ENCODE measurements around the gene CDKN1B. TPM values are rescaled to one million over a fixed set of nuclear protein-coding genes. Genes with fewer than 3 reads are reported as not detected.

Gene CDKN1B
- total RNA-seq, 1 experiment from 2014 or later, result 38.7 TPM

GRCh38 chr12:12733118-12733517 lies 15.9 kb downstream of the CDKN1B start:
- CTCF ChIA-PET, result interaction anchor here (0.6 kb wide), 1 partner anchor 220 kb away, joined by 3 read pairs; no protein-coding TSS in a partner anchor
- POLR2A ChIA-PET (ENCODE audit: low non-redundant PET), result no interaction called here
- intact Hi-C loops (cut with micrococcal nuclease; ENCODE audit: unreplicated experiment), result no loop called here

GRCh38 chr12:12734054-12734453 lies 16.9 kb downstream of the CDKN1B start:
- Histone ChIP-seq H3K27ac (ENCODE audit: low read depth, low read length, poor library complexity, severe bottlenecking) (no peak overlapping the region), H3K4me1 (ENCODE audit: insufficient read depth, low read length, poor library complexity, severe bottlenecking) (peaks cover 11% of the 10 kb centered on the region), H3K36me3 (ENCODE audit: insufficient read depth, low read length, poor library complexity, severe bottlenecking) (no peaks in the 10 kb centered on the region), H3K27me3 (replicated peaks; ENCODE audit: insufficient read depth, low read depth, low read length, poor library complexity) (no peaks in the 10 kb centered on the region), H3K9me3 (ENCODE audit: low read depth, low read length, poor library complexity, severe bottlenecking) (no peaks in the 10 kb centered on the region), H3K4me3 (ENCODE audit: low read depth, low read length, poor library complexity, severe bottlenecking) (no peak overlapping the region)
- ChIA-PET POLR2A (ENCODE audit: low non-redundant PET) (no interaction called here), CTCF (no interaction called here)
- BruUV-seq (replicated peaks), result no TSS peak
- no peak for DNase-seq (ENCODE audit: low spot score)
- TF ChIP-seq CTCF (conservative IDR thresholded peaks at IDR 0.05; ENCODE audit: low read depth, low read length) (no peak), EZH2 (IDR thresholded peaks at IDR 0.05; ENCODE audit: borderline replicate concordance, low read depth, low read length, poor library complexity, severe bottlenecking) (no peak)
- intact Hi-C loops (cut with micrococcal nuclease; ENCODE audit: unreplicated experiment), result no loop called here

More at GRCh38 chr12:12733118-12733517, 15.9 kb downstream of the CDKN1B start:
- Histone ChIP-seq H3K4me1 (ENCODE audit: insufficient read depth, low read length, poor library complexity, severe bottlenecking) (peaks cover 11% of the 10 kb centered on the region), H3K4me3 (ENCODE audit: low read depth, low read length, poor library complexity, severe bottlenecking) (no peak overlapping the region), H3K36me3 (ENCODE audit: insufficient read depth, low read length, poor library complexity, severe bottlenecking) (no peaks in the 10 kb centered on the region), H3K27me3 (replicated peaks; ENCODE audit: insufficient read depth, low read depth, low read length, poor library complexity) (no peaks in the 10 kb centered on the region), H3K9me3 (ENCODE audit: low read depth, low read length, poor library complexity, severe bottlenecking) (no peaks in the 10 kb centered on the region), H3K27ac (ENCODE audit: low read depth, low read length, poor library complexity, severe bottlenecking) (no peak overlapping the region)
- no peak for TF ChIP-seq EZH2 (IDR thresholded peaks at IDR 0.05; ENCODE audit: borderline replicate concordance, low read depth, low read length, poor library complexity, severe bottlenecking)
- TF ChIP-seq CTCF (conservative IDR thresholded peaks at IDR 0.05; ENCODE audit: low read depth, low read length), result no peak
- BruUV-seq (replicated peaks), result no TSS peak
- no peak for DNase-seq (ENCODE audit: low spot score)

GRCh38 chr12:12734561-12735071 lies 17.4 kb downstream of the CDKN1B start:
- H3K27ac ChIP-seq (ENCODE audit: low read depth, low read length, poor library complexity, severe bottlenecking), result no peak overlapping the region
- TF ChIP-seq EZH2 (IDR thresholded peaks at IDR 0.05; ENCODE audit: borderline replicate concordance, low read depth, low read length, poor library complexity, severe bottlenecking), result no peak
- no peak for TF ChIP-seq CTCF (conservative IDR thresholded peaks at IDR 0.05; ENCODE audit: low read depth, low read length)

More at GRCh38 chr12:12734561-12735071, 17.4 kb downstream of the CDKN1B start:
- ChIA-PET POLR2A (ENCODE audit: low non-redundant PET) (no interaction called here), CTCF (no interaction called here)
- Histone ChIP-seq H3K4me1 (ENCODE audit: insufficient read depth, low read length, poor library complexity, severe bottlenecking) (peaks cover 11% of the 10 kb centered on the region), H3K36me3 (ENCODE audit: insufficient read depth, low read length, poor library complexity, severe bottlenecking) (no peaks in the 10 kb centered on the region), H3K4me3 (ENCODE audit: low read depth, low read length, poor library complexity, severe bottlenecking) (no peak overlapping the region), H3K27me3 (replicated peaks; ENCODE audit: insufficient read depth, low read depth, low read length, poor library complexity) (no peaks in the 10 kb centered on the region), H3K9me3 (ENCODE audit: low read depth, low read length, poor library complexity, severe bottlenecking) (no peaks in the 10 kb centered on the region)
- no TSS peak for BruUV-seq (replicated peaks)
- no peak for DNase-seq (ENCODE audit: low spot score)
- intact Hi-C loops (cut with micrococcal nuclease; ENCODE audit: unreplicated experiment), result no loop called here
